ENCODE measurements around the gene ERI2.

The ERI2 gene

GRCh38 chr16:20826039-20826566, 19.8 kb upstream of the ERI2 start:
- Mint-ChIP-seq H3K4me3 (no peak overlapping the region), H3K4me1 (no peaks in the 10 kb centered on the region), H3K36me3 (ENCODE audit: low read depth) (peaks cover 4% of the 10 kb centered on the region), H3K27ac (no peak overlapping the region), H3K27me3 (ENCODE audit: low read depth) (no peaks in the 10 kb centered on the region), H3K9me3 (no peaks in the 10 kb centered on the region)
- no peak for TF ChIP-seq CTCF (IDR thresholded peaks at IDR 0.05; ENCODE audit: unreplicated experiment in 3 of 3)

DNA sequence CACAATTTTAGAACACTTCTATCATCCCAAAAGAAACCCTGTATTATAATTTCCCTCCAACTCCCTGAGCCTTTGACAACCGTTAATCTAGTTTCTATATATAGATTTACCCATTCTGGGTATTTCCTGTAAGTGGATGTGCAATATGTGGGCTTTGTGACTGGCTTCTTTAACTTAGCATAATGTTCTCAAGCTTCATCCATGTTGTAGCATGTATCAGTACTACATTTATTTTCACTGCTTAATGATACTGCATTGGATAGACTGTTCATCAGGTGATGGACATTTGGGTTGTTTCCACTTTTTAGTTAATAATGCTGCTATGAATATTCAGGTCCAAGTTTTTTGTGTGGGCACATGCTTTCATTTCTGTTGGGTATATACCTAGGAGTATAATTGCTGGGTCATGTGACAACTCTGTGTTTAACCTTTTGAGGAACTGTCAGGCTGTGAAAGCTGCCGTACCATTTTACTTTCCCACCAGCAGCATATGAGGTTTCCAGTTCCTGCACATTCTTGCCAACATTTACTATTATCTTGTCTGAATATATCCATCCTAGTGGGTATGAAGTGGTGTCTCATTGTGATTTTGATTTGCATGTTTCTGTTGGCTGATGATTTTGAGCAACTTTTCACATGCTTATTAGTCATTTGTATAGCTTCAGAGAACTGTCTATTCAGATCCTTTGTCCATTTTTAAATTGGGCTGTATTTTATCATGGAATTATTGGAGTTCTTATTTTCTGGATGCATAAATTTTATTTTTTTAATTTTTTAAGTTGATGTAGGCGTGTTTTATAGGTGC, 16.5 kb upstream of the ERI2 start:
- Mint-ChIP-seq H3K4me1 (no peaks in the 10 kb centered on the region), H3K9me3 (no peaks in the 10 kb centered on the region), H3K27ac (no peak overlapping the region), H3K27me3 (ENCODE audit: low read depth) (no peaks in the 10 kb centered on the region), H3K36me3 (ENCODE audit: low read depth) (peaks cover 13% of the 10 kb centered on the region), H3K4me3 (no peak overlapping the region)
- TF ChIP-seq CTCF (IDR thresholded peaks at IDR 0.05; ENCODE audit: unreplicated experiment in 3 of 3) = no peak

DNA sequence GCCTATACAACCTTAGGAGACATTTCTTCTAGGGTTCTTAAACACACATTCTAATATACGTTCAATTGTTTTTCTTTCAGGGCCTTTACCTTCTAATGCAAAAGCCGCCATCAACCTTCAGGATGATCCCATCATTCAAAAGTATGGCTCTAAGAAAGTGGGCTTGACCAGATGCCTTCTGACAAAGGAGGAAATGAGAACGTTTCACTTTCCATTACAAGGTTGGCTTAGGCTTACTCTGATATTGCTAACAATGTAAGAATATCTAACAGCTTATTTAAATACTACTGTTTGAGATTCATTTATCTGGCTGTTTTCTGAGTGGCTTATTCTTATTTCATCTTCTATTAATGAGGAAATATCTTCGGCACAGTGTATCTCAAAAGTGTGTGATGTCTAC, 15.4 kb upstream of the ERI2 start:
- H3K9me3 Mint-ChIP-seq = no peaks in the 10 kb centered on the region
- H3K4me1 Mint-ChIP-seq = no peaks in the 10 kb centered on the region
- no peaks in the 10 kb centered on the region for H3K27me3 Mint-ChIP-seq (ENCODE audit: low read depth)
- TF ChIP-seq CTCF (IDR thresholded peaks at IDR 0.05; ENCODE audit: unreplicated experiment in 3 of 3) = no peak
- H3K36me3 Mint-ChIP-seq (ENCODE audit: low read depth) = peaks cover 13% of the 10 kb centered on the region
- H3K4me3 Mint-ChIP-seq = no peak overlapping the region
- H3K27ac Mint-ChIP-seq = no peak overlapping the region

GRCh38 chr16:20818929-20819585, 12.8 kb upstream of the ERI2 start:
- no peak for TF ChIP-seq CTCF (IDR thresholded peaks at IDR 0.05; ENCODE audit: unreplicated experiment in 3 of 3)
- Mint-ChIP-seq H3K4me3 (no peak overlapping the region), H3K27me3 (ENCODE audit: low read depth) (no peaks in the 10 kb centered on the region), H3K27ac (no peak overlapping the region), H3K36me3 (ENCODE audit: low read depth) (peaks cover 13% of the 10 kb centered on the region), H3K9me3 (no peaks in the 10 kb centered on the region), H3K4me1 (no peaks in the 10 kb centered on the region)

GRCh38 chr16:20814784-20815183, 8.5 kb upstream of the ERI2 start:
- Mint-ChIP-seq H3K9me3 (no peaks in the 10 kb centered on the region), H3K27ac (no peak overlapping the region), H3K4me1 (no peaks in the 10 kb centered on the region), H3K36me3 (ENCODE audit: low read depth) (peaks cover 4% of the 10 kb centered on the region), H3K4me3 (no peak overlapping the region), H3K27me3 (ENCODE audit: low read depth) (no peaks in the 10 kb centered on the region)
- TF ChIP-seq CTCF (IDR thresholded peaks at IDR 0.05; ENCODE audit: unreplicated experiment in 3 of 3) = no peak

All from nephron (organoid).